ENCODE results near the gene HES7.

HES7 gene

GRCh38 chr17:8153031-8153451, 29.1 kb upstream of the HES7 start:
- no peaks in the 10 kb centered on the region for H3K9me3 ChIP-seq (ENCODE audit: insufficient read depth, low read length)
- no peak overlapping the region for H3K27ac ChIP-seq (ENCODE audit: low read length)
- no peaks in the 10 kb centered on the region for H4K20me1 ChIP-seq (ENCODE audit: insufficient read depth, low read length)
- H2AFZ ChIP-seq (ENCODE audit: low read depth, low read length), result no peak overlapping the region
- no peaks in the 10 kb centered on the region for H3K36me3 ChIP-seq (replicated peaks; ENCODE audit: low read depth, low read length)
- H3K4me3 ChIP-seq (ENCODE audit: low read length), result peak overlapping the region; percentile 97; the same call in 1 of the 2 replicates
- peak overlapping the region; percentile 99 for H3K4me2 ChIP-seq (ENCODE audit: low read length)
- H3K4me1 ChIP-seq (ENCODE audit: low read length), result peaks cover 20% of the 10 kb centered on the region
- H3K79me2 ChIP-seq (ENCODE audit: low read length), result peaks cover 9% of the 10 kb centered on the region; the same call in 1 of the 2 replicates
- TF ChIP-seq EZH2phosphoT487 (IDR thresholded peaks at IDR 0.05; ENCODE audit: low read depth) (no peak), CTCF (IDR thresholded peaks at IDR 0.05; ENCODE audit: low read depth, low read length) (no peak)
- no peaks in the 10 kb centered on the region for H3K27me3 ChIP-seq (ENCODE audit: low read depth, low read length)
- no peak overlapping the region for H3K9ac ChIP-seq (ENCODE audit: low read length)

- Histone ChIP-seq H3K9me3 (ENCODE audit: insufficient read depth, low read length) (no peaks in the 10 kb centered on the region), H3K79me2 (ENCODE audit: low read length) (peaks cover 9% of the 10 kb centered on the region; the same call in 1 of the 2 replicates), H3K27me3 (ENCODE audit: low read depth, low read length) (no peaks in the 10 kb centered on the region), H3K4me1 (ENCODE audit: low read length) (peaks cover 20% of the 10 kb centered on the region), H2AFZ (ENCODE audit: low read depth, low read length) (no peak within 1 kb of the TSS), H4K20me1 (ENCODE audit: insufficient read depth, low read length) (no peaks in the 10 kb centered on the region), H3K36me3 (replicated peaks; ENCODE audit: low read depth, low read length) (no peaks in the 10 kb centered on the region), H3K4me2 (ENCODE audit: low read length) (peak within 1 kb of the TSS; percentile 99), H3K9ac (ENCODE audit: low read length) (peak within 1 kb of the TSS; percentile 80), H3K4me3 (ENCODE audit: low read length) (peak within 1 kb of the TSS; percentile 97), H3K27ac (ENCODE audit: low read length) (peak within 1 kb of the TSS; percentile 37)
- TF ChIP-seq EZH2phosphoT487 (IDR thresholded peaks at IDR 0.05; ENCODE audit: low read depth), result no peak
- TF ChIP-seq CTCF (IDR thresholded peaks at IDR 0.05; ENCODE audit: low read depth, low read length), result no peak
Measured at GRCh38 chr17:8152112-8152775, 28.3 kb upstream of the HES7 start, which contains the start of gene PER1. Gene PER1 (minus strand): TSS chr17:8152404. CDS start chr17:8150706, 1,698 bp downstream.

GRCh38 chr17:8151641-8152111, 27.8 kb upstream of the HES7 start:
- Histone ChIP-seq H3K9ac (ENCODE audit: low read length) (peak overlapping the region; percentile 80), H4K20me1 (ENCODE audit: insufficient read depth, low read length) (no peaks in the 10 kb centered on the region), H2AFZ (ENCODE audit: low read depth, low read length) (no peak overlapping the region), H3K4me1 (ENCODE audit: low read length) (peaks cover 20% of the 10 kb centered on the region), H3K27me3 (ENCODE audit: low read depth, low read length) (no peaks in the 10 kb centered on the region), H3K4me3 (ENCODE audit: low read length) (peak overlapping the region; percentile 97), H3K9me3 (ENCODE audit: insufficient read depth, low read length) (no peaks in the 10 kb centered on the region), H3K36me3 (replicated peaks; ENCODE audit: low read depth, low read length) (no peaks in the 10 kb centered on the region), H3K27ac (ENCODE audit: low read length) (peak overlapping the region; percentile 37), H3K4me2 (ENCODE audit: low read length) (peak overlapping the region; percentile 99), H3K79me2 (ENCODE audit: low read length) (peaks cover 9% of the 10 kb centered on the region; the same call in 1 of the 2 replicates)
- TF ChIP-seq EZH2phosphoT487 (IDR thresholded peaks at IDR 0.05; ENCODE audit: low read depth), result no peak
- TF ChIP-seq CTCF (IDR thresholded peaks at IDR 0.05; ENCODE audit: low read depth, low read length), result no peak

- peak overlapping the region; percentile 80 for H3K9ac ChIP-seq (ENCODE audit: low read length)
- peaks cover 20% of the 10 kb centered on the region for H3K4me1 ChIP-seq (ENCODE audit: low read length)
- H3K36me3 ChIP-seq (replicated peaks; ENCODE audit: low read depth, low read length), result no peaks in the 10 kb centered on the region
- H3K4me3 ChIP-seq (ENCODE audit: low read length), result peak overlapping the region; percentile 97
- no peaks in the 10 kb centered on the region for H3K9me3 ChIP-seq (ENCODE audit: insufficient read depth, low read length)
- no peaks in the 10 kb centered on the region for H4K20me1 ChIP-seq (ENCODE audit: insufficient read depth, low read length)
- H3K27ac ChIP-seq (ENCODE audit: low read length), result peak overlapping the region; percentile 37
- no peak overlapping the region for H2AFZ ChIP-seq (ENCODE audit: low read depth, low read length)
- no peak for TF ChIP-seq EZH2phosphoT487 (IDR thresholded peaks at IDR 0.05; ENCODE audit: low read depth)
- no peak for TF ChIP-seq CTCF (IDR thresholded peaks at IDR 0.05; ENCODE audit: low read depth, low read length)
- peak overlapping the region; percentile 99 for H3K4me2 ChIP-seq (ENCODE audit: low read length)
- H3K79me2 ChIP-seq (ENCODE audit: low read length), result peaks cover 9% of the 10 kb centered on the region; the same call in 1 of the 2 replicates
- no peaks in the 10 kb centered on the region for H3K27me3 ChIP-seq (ENCODE audit: low read depth, low read length)
Measured at GRCh38 chr17:8151120-8151640, 27.3 kb upstream of the HES7 start.
